Fibroblast of upper back skin (primary cell): Measurements from ENCODE around the gene BIRC5.

Experiments used
- DNase-seq: peaks from one replicate; pipeline ENCODE4 v3.0.0-alpha.2; 2013

BIRC5 gene

DNA sequence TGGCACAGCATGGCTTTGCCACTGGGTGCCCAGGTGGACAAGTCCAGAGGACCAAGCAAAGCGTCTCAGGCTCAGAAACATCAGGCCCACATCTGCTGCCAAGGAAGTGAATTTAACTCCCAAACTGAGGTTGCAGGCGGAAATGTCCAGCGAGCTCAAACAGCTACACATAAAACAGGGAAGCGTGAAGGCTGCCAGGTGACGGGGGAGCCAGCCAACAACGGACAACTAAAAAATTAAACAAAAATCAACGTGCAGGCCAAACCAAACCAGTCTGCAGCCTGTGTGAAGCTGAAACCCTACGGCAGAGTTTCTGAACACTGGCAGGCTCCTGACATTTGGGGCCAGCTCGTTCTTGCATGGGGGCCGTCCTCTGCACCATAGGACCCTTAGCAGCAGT, 29.7 kb upstream of the BIRC5 start:
- no peak for DNase-seq

- no peak for DNase-seq
These were observed 29.2 kb upstream of the BIRC5 start for GRCh38 chr17:78184868-78185267.

GRCh38 chr17:78185981-78186691, 27.9 kb upstream of the BIRC5 start:
- no peak for DNase-seq

DNA sequence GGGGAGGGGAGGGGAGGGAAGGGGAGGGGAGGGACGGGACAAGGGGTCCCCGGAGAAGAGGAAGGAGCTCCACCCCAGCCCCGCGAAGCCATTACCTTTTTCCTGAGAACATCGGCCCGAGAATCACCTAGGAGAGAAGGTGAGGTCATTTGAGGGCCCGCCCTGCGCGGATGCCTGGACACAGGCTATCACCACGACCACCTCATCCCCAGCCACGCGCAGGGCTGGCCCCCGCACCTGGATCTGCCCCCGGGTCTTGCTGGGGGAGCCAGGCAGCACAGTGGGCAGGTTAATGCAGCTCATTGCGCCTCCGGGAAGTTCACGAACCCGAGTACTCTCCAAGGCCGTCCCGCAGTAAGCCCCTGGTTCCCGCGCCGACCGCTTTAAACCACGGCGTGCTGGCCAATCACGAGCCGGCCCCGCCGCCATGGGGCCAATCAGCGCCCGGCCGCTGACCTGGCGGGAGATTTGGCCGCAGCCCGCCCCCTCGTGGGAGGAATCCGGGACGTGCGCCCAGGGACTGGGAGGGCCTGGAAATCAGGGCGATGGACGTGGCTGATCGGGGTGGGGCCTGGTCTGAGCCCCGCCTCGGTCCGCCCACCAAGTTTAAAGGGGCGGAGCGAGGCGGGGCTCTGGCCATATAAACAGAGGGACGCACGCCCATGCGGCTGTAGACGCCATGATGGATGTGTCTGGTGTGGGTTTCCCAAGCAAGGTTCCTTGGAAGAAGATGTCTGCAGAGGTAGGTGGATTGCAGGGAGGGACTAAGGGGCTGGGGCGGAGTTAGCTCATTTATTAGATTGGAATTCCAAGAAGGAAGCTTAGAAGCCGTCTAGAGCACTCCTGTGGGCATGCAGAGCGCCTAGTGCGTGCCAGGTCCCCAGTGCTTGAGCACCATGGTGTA, 27.1 kb upstream of the BIRC5 start, which contains the start of the genes AFMID and TK1:
AFMID (plus strand) TSS at position 671 of the 904 bp plus-strand sequence; CDS start at position 680, 9 bp downstream.
TK1 (minus strand) TSS at position 361 of the 904 bp plus-strand sequence; CDS start at position 303, 58 bp downstream.
- peak; percentile 96 for DNase-seq

GRCh38 chr17:78196716-78197115, 17.3 kb upstream of the BIRC5 start:
- no peak for DNase-seq

DNA sequence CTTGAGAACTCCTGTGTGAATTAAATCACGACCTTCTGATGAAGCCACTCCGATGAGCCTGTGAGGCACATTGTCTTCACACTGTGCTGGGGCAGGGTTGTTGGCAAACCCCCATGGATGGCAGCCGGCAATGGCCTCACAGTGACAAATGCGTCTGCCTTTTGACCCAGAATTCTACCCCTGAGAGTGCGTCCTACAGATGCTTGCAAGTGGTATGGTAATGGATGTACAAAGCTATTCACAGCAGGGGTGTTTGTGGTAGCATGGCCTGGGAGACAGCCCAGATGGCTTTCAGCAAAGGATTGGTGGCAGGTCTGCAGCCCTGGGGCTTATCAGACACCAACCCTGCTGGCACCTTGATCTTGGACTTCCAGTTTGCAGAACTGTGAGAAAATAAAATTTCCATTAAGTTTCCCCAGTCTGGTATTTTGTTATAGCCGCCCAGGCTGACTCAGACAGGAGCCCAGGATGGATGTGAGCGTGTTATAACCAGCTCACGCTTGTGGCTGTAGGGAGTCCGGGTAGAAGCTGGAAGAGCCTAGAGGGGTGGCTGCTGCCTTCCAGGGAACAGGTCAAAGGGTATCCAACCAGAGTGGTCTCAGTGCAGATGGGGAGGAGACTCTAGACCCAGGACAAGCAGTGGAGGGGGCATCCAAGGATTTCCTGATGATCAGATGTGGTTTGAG, 16.8 kb upstream of the BIRC5 start:
- no peak for DNase-seq

DNA sequence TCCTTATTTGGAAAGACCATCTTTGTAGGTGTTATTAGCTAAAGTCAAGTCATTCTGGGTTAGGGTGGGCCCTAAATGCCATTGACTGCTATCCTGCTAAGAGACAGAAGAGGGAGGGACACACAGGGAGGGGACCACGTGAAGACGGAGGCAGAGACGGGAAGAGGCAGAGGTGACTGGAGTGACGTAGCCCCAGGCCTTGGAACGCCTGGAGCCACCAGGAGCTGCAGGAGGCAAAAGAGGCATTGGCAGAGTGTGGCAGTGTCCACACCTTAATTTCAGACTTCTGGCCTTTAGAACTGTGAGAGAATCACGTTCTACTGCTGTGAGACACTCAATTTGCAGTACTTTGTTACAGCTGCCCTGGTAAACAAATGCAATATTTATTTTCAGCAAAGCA, 13.6 kb upstream of the BIRC5 start:
- no peak for DNase-seq

DNA sequence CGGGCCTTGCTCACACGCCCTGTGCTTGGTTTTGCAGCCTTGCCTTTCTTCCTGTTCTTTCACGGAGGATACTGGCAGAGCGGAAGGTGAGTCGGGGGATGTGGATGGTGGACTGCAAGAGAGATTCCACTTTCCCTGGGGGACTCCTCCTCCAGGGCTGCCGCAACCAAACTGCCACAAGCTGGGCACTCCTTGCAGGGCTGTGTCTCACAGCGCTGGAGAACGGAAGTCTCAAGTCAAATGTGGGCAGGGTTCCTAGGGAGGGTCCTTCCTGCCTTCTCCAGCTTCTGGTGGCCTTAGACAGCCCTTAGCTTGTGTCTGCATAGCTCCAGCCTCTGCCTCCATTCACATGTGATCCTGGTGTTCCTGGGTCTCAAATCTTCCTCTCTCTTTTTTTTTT, 11.4 kb upstream of the BIRC5 start:
- DNase-seq: no peak

- DNase-seq: no peak
These were observed 9.5 kb upstream of the BIRC5 start for GRCh38 chr17:78204387-78205123.

DNA sequence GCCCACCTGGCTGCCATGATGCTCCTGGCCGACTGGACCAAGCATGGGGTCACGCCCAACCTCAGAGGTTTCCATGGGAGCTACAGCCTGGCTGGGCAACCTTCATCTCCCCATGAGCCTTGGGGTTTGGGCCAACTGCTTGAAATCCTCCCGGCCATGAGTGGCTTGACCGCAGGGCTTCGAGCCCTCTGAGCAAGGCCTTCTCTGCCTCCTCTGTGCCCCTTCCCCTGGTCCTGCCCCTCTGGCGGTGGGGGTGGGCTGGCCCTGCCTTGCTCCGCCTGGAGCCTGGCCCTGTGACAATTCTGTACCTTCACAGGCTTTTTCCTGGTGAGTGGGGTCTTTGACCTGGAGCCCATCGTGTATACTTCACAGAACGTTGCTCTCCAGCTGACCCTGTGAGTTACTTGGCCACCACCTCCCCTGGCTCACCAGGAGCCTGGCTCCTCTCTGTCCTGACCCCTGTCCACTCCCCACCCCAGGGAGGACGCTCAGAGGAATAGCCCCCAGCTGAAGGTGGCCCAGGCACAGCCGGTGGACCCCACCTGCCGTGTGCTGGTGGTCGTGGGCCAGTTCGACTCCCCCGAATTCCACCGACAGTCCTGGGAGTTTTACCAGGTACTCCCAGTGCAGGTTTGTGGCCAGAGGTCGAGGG, 8.8 kb upstream of the BIRC5 start:
- DNase-seq: no peak

DNA sequence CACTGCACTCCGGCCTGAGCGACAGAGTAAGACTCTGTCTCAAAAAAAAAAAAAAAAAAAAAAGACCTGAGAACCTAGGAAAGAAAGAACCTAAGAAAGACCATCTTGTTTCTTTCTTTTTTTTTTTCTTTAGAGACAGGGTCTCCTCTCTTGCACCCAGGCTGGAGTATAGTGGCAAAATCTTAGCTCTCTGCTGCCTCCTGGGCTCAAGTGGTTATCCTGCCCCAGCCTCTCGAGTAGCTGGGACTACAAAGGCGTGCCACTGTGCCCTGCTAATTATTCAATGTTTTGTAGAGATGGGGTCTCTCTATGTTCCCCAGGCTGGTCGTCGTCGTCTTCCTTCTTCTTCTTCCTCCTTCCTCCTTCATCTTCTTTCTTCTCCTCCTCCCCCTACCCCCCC, 7.8 kb upstream of the BIRC5 start:
- DNase-seq: no peak

DNA sequence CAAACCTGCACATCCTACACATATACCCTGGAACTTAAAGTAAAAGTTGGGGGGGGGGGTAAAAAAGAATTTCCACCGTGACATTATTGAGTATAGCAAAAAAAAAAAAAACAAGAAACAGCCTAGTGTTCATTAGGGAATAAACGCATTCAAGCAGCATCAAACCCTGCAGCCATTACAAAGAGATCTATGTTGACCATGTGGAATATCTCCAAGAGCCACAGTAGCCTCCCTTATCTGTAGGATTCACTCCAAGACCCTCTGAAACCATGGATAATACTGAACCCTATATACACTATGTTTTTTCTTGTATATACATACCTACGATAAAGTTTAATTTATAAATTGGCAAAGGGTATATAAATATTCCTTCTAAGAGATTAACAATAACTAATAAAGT, 5.6 kb upstream of the BIRC5 start:
- no peak for DNase-seq

- no peak for DNase-seq
These were observed 3.9 kb upstream of the BIRC5 start for GRCh38 chr17:78210111-78210510.

DNA sequence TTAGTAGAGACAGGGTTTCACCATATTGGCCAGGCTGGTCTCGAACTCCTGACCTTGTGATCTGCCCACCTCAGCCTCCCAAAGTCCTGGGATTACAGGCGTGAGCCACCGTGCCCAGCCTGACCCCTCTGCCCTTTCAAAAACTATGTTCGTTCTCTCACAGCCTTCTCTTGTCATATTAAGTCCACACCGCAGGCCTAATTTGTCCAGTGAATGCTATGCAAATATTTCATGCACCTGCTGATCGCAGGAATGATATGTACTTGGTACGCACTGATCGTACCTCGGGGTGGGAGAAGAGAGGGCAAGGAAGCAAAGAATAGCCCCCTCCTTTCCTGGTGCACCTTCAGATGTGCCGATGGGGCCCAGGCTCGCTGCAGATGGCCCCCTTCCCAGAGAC, 3.0 kb upstream of the BIRC5 start:
- no peak for DNase-seq

DNA sequence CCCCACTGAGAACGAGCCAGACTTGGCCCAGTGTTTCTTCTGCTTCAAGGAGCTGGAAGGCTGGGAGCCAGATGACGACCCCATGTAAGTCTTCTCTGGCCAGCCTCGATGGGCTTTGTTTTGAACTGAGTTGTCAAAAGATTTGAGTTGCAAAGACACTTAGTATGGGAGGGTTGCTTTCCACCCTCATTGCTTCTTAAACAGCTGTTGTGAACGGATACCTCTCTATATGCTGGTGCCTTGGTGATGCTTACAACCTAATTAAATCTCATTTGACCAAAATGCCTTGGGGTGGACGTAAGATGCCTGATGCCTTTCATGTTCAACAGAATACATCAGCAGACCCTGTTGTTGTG, 631 bp downstream of the BIRC5 start:
- no peak for DNase-seq

DNA sequence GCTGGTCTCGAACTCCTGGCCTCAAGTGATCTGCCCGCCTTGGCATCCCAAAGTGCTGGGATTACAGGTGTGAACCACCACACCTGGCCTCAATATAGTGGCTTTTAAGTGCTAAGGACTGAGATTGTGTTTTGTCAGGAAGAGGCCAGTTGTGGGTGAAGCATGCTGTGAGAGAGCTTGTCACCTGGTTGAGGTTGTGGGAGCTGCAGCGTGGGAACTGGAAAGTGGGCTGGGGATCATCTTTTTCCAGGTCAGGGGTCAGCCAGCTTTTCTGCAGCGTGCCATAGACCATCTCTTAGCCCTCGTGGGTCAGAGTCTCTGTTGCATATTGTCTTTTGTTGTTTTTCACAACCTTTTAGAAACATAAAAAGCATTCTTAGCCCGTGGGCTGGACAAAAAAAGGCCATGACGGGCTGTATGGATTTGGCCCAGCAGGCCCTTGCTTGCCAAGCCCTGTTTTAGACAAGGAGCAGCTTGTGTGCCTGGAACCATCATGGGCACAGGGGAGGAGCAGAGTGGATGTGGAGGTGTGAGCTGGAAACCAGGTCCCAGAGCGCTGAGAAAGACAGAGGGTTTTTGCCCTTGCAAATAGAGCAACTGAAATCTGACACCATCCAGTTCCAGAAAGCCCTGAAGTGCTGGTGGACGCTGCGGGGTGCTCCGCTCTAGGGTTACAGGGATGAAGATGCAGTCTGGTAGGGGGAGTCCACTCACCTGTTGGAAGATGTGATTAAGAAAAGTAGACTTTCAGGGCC, 5.5 kb downstream of the BIRC5 start:
- no peak for DNase-seq

GRCh38 chr17:78223061-78223460, 9.0 kb downstream of the BIRC5 start:
- no peak for DNase-seq

GRCh38 chr17:78223765-78224164, 9.7 kb downstream of the BIRC5 start:
- no peak for DNase-seq

DNA sequence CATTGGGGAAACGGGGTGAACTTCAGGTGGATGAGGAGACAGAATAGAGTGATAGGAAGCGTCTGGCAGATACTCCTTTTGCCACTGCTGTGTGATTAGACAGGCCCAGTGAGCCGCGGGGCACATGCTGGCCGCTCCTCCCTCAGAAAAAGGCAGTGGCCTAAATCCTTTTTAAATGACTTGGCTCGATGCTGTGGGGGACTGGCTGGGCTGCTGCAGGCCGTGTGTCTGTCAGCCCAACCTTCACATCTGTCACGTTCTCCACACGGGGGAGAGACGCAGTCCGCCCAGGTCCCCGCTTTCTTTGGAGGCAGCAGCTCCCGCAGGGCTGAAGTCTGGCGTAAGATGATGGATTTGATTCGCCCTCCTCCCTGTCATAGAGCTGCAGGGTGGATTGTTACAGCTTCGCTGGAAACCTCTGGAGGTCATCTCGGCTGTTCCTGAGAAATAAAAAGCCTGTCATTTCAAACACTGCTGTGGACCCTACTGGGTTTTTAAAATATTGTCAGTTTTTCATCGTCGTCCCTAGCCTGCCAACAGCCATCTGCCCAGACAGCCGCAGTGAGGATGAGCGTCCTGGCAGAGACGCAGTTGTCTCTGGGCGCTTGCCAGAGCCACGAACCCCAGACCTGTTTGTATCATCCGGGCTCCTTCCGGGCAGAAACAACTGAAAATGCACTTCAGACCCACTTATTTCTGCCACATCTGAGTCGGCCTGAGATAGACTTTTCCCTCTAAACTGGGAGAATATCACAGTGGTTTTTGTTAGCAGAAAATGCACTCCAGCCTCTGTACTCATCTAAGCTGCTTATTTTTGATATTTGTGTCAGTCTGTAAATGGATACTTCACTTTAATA, 10.4 kb downstream of the BIRC5 start:
- DNase-seq: no peak

GRCh38 chr17:78225088-78225865, 11.2 kb downstream of the BIRC5 start:
- DNase-seq: no peak
